ENCODE results near the gene SUN1. TPM values are rescaled to one million over a fixed set of nuclear protein-coding genes. Genes with fewer than 3 reads are reported as not detected.

Gene SUN1
- total and polyA plus RNA-seq, 2 experiments from 2014 or later, result 63.3 to 145 TPM

- Histone ChIP-seq H3K4me1 (ENCODE audit: insufficient read depth) (no peaks in the 10 kb centered on the region), H3K27me3 (ENCODE audit: insufficient read depth) (no peaks in the 10 kb centered on the region), H3F3A (replicated peaks; ENCODE audit: low read depth) (peaks cover 5% of the 10 kb centered on the region; the same call in 1 of the 2 replicates), H3K9me2 (ENCODE audit: insufficient read depth) (no peaks in the 10 kb centered on the region), H4K20me1 (replicated peaks; ENCODE audit: insufficient read depth) (no peaks in the 10 kb centered on the region), H3K4me2 (no peak overlapping the region), H2AFZ (no peak overlapping the region), H3K4me3 (no peak overlapping the region), H3K79me2 (replicated peaks; ENCODE audit: insufficient read depth) (no peaks in the 10 kb centered on the region), H3K27ac (ENCODE audit: low read depth) (no peak overlapping the region), H3K36me3 (ENCODE audit: insufficient read depth) (peaks cover 11% of the 10 kb centered on the region; the same call in 1 of the 2 replicates)
- no peak overlapping the region for H3K4me3 Mint-ChIP-seq
- H3K4me1 Mint-ChIP-seq, result no peaks in the 10 kb centered on the region
- TF ChIP-seq EZH2 (IDR thresholded peaks at IDR 0.05; ENCODE audit: low read depth, unreplicated experiment) (no peak), CTCF (conservative IDR thresholded peaks at IDR 0.05; ENCODE audit: low read depth in 2 of 2) (no peak), ZNF114 (CRISPR knock-in tag; IDR thresholded peaks at IDR 0.05) (no peak), ZNF462 (CRISPR knock-in tag; IDR thresholded peaks at IDR 0.05) (no peak), JUNB (IDR thresholded peaks at IDR 0.05; ENCODE audit: unreplicated experiment) (no peak), STAT1 (IDR thresholded peaks at IDR 0.05; ENCODE audit: unreplicated experiment) (no peak), EZH2phosphoT487 (IDR thresholded peaks at IDR 0.05; ENCODE audit: unreplicated experiment) (no peak), ETS1 (IDR thresholded peaks at IDR 0.05) (no peak), CREB1 (CRISPR knock-in tag; IDR thresholded peaks at IDR 0.05; ENCODE audit: low read depth) (no peak), ZNF331 (CRISPR knock-in tag; IDR thresholded peaks at IDR 0.05; ENCODE audit: low read depth) (no peak), NANOG (IDR thresholded peaks at IDR 0.05; ENCODE audit: borderline replicate concordance) (no peak), REST (IDR thresholded peaks at IDR 0.05; ENCODE audit: unreplicated experiment) (no peak), POLR2AphosphoS5 (IDR thresholded peaks at IDR 0.05; ENCODE audit: low read depth) (no peak)
- no peak for DNase-seq (ENCODE audit: low spot score)
- ATAC-seq, result no peak
- no peak overlapping the region for H3K27ac Mint-ChIP-seq
- peaks cover 82% of the 10 kb centered on the region for H3K36me3 Mint-ChIP-seq (ENCODE audit: low read depth)
- H3K9me3 Mint-ChIP-seq, result peaks cover 4% of the 10 kb centered on the region; the same call in 2 of the 3 replicates
- peaks cover 9% of the 10 kb centered on the region for H3K27me3 Mint-ChIP-seq (ENCODE audit: insufficient read depth, low read depth, poor library complexity)
Measured at GRCh38 chr7:784971-785370, 47.3 kb upstream of the SUN1 start.

Data from GM23338 (cell line).